HepG2 (cell line): Measurements from ENCODE around the gene MGAT4D. TPM values are rescaled to one million over a fixed set of nuclear protein-coding genes. Genes with fewer than 3 reads are reported as not detected.

Experiments used
- FIP1L1 ChIP-seq: fragments of 200-400 bp; formaldehyde crosslinking; IDR thresholded peaks from 2 replicates; pipeline ENCODE4 v1.6.1; 2018; ENCODE audit warnings: low read depth, mild to moderate bottlenecking, low read length, moderate library complexity, borderline replicate concordance; ENCODE audit not compliant: insufficient read depth
- GFI1 ChIP-seq: sonication (generic); formaldehyde crosslinking; IDR thresholded peaks from 2 replicates; pipeline ENCODE4 v1.5.0; 2020; ENCODE audit warnings: missing genetic modification reagents, mild to moderate bottlenecking, borderline replicate concordance
- KDM5B ChIP-seq: sonication (generic); formaldehyde crosslinking; IDR thresholded peaks from 2 replicates; pipeline ENCODE4 v1.4.0; 2020; ENCODE audit warnings: missing genetic modification reagents, mild to moderate bottlenecking, borderline replicate concordance
- KLF16 ChIP-seq, 2 experiments: sonication (generic) in 1 of 2; formaldehyde crosslinking in 1 of 2; IDR thresholded peaks; 2 replicates each; pipeline versions ENCODE4 v1.6.1 to v1.8.0; 2016 to 2023; ENCODE audit warnings: missing genetic modification reagents in 2 of 2, missing compliant biosample characterization in 1 of 2
- PPARG ChIP-seq: conservative IDR thresholded peaks from 2 replicates; pipeline ENCODE4 v1.6.1; 2016; ENCODE audit warnings: missing biosample characterization, missing genetic modification reagents
- RELA ChIP-seq: sonication (generic); formaldehyde crosslinking; IDR thresholded peaks from 2 replicates; pipeline ENCODE4 v1.4.0; 2020; ENCODE audit warnings: missing genetic modification reagents
- SALL2 ChIP-seq: sonication (generic); formaldehyde crosslinking; IDR thresholded peaks from 2 replicates; pipeline ENCODE4 v1.8.1; 2023; ENCODE audit warnings: mild to moderate bottlenecking, missing genetic modification reagents, inconsistent platforms
- ZNF274 ChIP-seq: sonication (generic); formaldehyde crosslinking; IDR thresholded peaks from 2 replicates; pipeline ENCODE4 v1.5.1; 2020; ENCODE audit warnings: mild to moderate bottlenecking, missing genetic modification reagents
- ZNF570 ChIP-seq: sonication (generic); formaldehyde crosslinking; IDR thresholded peaks from 2 replicates; pipeline ENCODE4 v1.4.0; 2020; ENCODE audit warnings: mild to moderate bottlenecking, missing genetic modification reagents, borderline replicate concordance
- ZNF616 ChIP-seq: sonication (generic); formaldehyde crosslinking; IDR thresholded peaks from 2 replicates; pipeline ENCODE4 v1.5.0; 2020; ENCODE audit warnings: low read depth, mild to moderate bottlenecking, missing genetic modification reagents
- ZNF672 ChIP-seq: sonication (generic); formaldehyde crosslinking; IDR thresholded peaks from 2 replicates; pipeline ENCODE4 v1.8.1; 2022; ENCODE audit warnings: missing genetic modification reagents
- ZNF761 ChIP-seq: sonication (generic); formaldehyde crosslinking; conservative IDR thresholded peaks from 2 replicates; pipeline ENCODE4 v1.4.0; 2020; ENCODE audit warnings: mild to moderate bottlenecking, missing genetic modification reagents
- polyA plus RNA-seq, 8 experiments: library from polyadenylated mRNA; depleted of rRNA in 3 of 8; stranded (reverse) in 7 of 8; unstranded in 1 of 8; fragments of >200 nt; fragmentation: Illumina TruSeq in 4 of 8; extraction: Trizol in 4 of 8; gene quantifications; 2 replicates each; pipeline versions ENCODE4 v1.2.1 to v1.2.3, GENCODE V29; 2011 to 2016; ENCODE audit warnings: low read depth in 4 of 8, missing spikeins in 1 of 8, mixed read lengths in 1 of 8; ENCODE audit not compliant: insufficient read depth in 1 of 8
- total RNA-seq, 5 experiments: library from RNA; depleted of rRNA; stranded (reverse); fragments of >200 nt; fragmentation: Illumina TruSeq; extraction: Trizol; gene quantifications; 2 replicates each; pipeline ENCODE4 v1.2.3, GENCODE V29; 2016; ENCODE audit warnings: low read depth in 1 of 5
- TF ChIP-seq, protein P1 (sequence below): sonication (generic); formaldehyde crosslinking; IDR thresholded peaks from 2 replicates; pipeline ENCODE4 v1.5.0; 2020; ENCODE audit warnings: missing genetic modification reagents
- TF ChIP-seq, protein P2 (sequence below): IDR thresholded peaks from 2 replicates; pipeline ENCODE4 v1.6.1; 2016; ENCODE audit warnings: mild to moderate bottlenecking
- TF ChIP-seq, protein P3 (sequence below), 2 experiments: sonication (generic) in 1 of 2; formaldehyde crosslinking in 1 of 2; IDR thresholded peaks; 2 replicates each; pipeline versions ENCODE4 v1.5.1 to v1.6.1; 2011 to 2020; ENCODE audit warnings: borderline replicate concordance in 1 of 2, low read depth in 1 of 2, low read length in 1 of 2, mild to moderate bottlenecking in 1 of 2, missing genetic modification reagents in 1 of 2, moderate library complexity in 1 of 2
- TF ChIP-seq, protein P4 (sequence below): IDR thresholded peaks from 2 replicates; pipeline ENCODE4 v1.6.1; 2018; ENCODE audit warnings: missing genetic modification reagents, mild to moderate bottlenecking, missing compliant biosample characterization

The MGAT4D gene
- total and polyA plus RNA-seq, 2 of the 13 experiments (the other 11 are each of a cell fraction or from before 2014, with no cell fraction given) = not detected

DNA sequence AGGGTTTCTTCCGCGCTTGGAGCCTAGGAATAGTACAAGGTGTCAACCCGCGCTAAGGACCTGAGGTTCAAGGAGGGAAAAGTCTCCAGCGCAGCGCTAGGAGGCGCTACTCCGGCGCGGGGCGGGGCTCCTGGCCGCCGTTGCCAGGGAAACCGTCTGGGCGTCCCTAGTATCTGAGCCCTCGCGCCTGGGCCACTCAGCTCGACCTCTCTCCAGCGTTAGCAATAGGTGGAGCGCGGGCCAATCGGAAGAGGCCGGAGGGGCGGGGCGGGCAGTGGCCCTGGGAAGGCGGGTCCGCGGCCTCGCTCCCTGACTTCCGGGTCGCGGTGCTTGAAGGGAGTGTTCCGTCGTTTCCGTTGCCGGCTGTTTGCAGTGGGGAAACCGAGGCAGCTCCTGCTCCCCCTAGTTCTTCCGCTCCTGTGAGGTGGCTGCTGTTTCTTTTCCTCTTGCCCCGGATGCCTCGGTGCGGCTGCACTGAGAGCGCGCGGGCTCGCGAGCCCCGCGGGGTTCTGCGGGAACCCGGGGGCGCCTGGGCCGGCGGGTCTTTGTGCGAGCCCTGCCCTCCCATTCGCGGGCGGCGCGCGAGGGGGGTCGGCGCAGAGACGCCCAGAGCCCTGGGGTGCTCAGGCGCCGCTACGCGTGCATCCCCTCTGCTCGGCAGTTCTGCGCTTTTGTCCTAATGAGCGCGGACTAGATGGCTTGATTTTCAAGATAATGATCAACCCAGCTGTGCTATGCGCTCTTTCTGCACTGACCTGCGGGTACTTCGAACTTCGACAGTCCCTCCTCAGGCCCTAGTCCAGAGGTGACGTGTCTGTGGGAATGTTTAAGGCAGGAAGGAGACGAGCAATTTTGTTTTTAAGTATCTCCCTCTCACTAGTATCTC is 26.0 kb upstream of the MGAT4D start, which contains the start of gene ELMOD2 (continued):
- TF ChIP-seq PPARG (CRISPR knock-in tag) (no peak; the same call in 1 of the 2 replicates), RELA (CRISPR knock-in tag) (no peak), ZNF761 (no peak), KDM5B (CRISPR knock-in tag) (peak; percentile 93; the same call in 1 of the 2 replicates), ZNF570 (CRISPR knock-in tag) (no peak), GFI1 (CRISPR knock-in tag) (peak; percentile 10; the same call in 1 of the 2 replicates), KLF16 (CRISPR knock-in tag; IDR thresholded peaks at IDR 0.05) (peak in 1 of 2 experiments; percentile 74; a peak in 1 of 4 replicates), SALL2 (CRISPR knock-in tag) (peak; percentile 90), ZNF616 (CRISPR knock-in tag) (peak; percentile 79; the same call in 1 of the 2 replicates), FIP1L1 (no peak), ZNF672 (CRISPR knock-in tag) (0 out of 2 replicates have a peak, but pooled peaks have one; percentile 26), ZNF274 (CRISPR knock-in tag) (peak; percentile 89)
- TF ChIP-seq, protein P1, sequence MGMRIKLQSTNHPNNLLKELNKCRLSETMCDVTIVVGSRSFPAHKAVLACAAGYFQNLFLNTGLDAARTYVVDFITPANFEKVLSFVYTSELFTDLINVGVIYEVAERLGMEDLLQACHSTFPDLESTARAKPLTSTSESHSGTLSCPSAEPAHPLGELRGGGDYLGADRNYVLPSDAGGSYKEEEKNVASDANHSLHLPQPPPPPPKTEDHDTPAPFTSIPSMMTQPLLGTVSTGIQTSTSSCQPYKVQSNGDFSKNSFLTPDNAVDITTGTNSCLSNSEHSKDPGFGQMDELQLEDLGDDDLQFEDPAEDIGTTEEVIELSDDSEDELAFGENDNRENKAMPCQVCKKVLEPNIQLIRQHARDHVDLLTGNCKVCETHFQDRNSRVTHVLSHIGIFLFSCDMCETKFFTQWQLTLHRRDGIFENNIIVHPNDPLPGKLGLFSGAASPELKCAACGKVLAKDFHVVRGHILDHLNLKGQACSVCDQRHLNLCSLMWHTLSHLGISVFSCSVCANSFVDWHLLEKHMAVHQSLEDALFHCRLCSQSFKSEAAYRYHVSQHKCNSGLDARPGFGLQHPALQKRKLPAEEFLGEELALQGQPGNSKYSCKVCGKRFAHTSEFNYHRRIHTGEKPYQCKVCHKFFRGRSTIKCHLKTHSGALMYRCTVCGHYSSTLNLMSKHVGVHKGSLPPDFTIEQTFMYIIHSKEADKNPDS = no peak
- TF ChIP-seq, protein P2, sequence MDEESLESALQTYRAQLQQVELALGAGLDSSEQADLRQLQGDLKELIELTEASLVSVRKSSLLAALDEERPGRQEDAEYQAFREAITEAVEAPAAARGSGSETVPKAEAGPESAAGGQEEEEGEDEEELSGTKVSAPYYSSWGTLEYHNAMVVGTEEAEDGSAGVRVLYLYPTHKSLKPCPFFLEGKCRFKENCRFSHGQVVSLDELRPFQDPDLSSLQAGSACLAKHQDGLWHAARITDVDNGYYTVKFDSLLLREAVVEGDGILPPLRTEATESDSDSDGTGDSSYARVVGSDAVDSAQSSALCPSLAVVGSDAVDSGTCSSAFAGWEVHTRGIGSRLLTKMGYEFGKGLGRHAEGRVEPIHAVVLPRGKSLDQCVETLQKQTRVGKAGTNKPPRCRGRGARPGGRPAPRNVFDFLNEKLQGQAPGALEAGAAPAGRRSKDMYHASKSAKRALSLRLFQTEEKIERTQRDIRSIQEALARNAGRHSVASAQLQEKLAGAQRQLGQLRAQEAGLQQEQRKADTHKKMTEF = peak; percentile 91
- TF ChIP-seq, protein P3, sequence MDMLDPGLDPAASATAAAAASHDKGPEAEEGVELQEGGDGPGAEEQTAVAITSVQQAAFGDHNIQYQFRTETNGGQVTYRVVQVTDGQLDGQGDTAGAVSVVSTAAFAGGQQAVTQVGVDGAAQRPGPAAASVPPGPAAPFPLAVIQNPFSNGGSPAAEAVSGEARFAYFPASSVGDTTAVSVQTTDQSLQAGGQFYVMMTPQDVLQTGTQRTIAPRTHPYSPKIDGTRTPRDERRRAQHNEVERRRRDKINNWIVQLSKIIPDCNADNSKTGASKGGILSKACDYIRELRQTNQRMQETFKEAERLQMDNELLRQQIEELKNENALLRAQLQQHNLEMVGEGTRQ (IDR thresholded peaks at IDR 0.05; ENCODE audit: low read depth, low read length) = no peak
- TF ChIP-seq, protein P3 (CRISPR knock-in tag; IDR thresholded peaks at IDR 0.05; ENCODE audit: borderline replicate concordance) = no peak
- TF ChIP-seq, protein P4, sequence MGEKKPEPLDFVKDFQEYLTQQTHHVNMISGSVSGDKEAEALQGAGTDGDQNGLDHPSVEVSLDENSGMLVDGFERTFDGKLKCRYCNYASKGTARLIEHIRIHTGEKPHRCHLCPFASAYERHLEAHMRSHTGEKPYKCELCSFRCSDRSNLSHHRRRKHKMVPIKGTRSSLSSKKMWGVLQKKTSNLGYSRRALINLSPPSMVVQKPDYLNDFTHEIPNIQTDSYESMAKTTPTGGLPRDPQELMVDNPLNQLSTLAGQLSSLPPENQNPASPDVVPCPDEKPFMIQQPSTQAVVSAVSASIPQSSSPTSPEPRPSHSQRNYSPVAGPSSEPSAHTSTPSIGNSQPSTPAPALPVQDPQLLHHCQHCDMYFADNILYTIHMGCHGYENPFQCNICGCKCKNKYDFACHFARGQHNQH = peak; percentile 76
